ENCODE measurements around the gene NFKBIA.
"Not testable (repeated sequence)": the region's sequence is repeated elsewhere in the genome, so short reads cannot be mapped to it uniquely, and the experiment has no call there.

The NFKBIA gene, protein sequence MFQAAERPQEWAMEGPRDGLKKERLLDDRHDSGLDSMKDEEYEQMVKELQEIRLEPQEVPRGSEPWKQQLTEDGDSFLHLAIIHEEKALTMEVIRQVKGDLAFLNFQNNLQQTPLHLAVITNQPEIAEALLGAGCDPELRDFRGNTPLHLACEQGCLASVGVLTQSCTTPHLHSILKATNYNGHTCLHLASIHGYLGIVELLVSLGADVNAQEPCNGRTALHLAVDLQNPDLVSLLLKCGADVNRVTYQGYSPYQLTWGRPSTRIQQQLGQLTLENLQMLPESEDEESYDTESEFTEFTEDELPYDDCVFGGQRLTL

DNA sequence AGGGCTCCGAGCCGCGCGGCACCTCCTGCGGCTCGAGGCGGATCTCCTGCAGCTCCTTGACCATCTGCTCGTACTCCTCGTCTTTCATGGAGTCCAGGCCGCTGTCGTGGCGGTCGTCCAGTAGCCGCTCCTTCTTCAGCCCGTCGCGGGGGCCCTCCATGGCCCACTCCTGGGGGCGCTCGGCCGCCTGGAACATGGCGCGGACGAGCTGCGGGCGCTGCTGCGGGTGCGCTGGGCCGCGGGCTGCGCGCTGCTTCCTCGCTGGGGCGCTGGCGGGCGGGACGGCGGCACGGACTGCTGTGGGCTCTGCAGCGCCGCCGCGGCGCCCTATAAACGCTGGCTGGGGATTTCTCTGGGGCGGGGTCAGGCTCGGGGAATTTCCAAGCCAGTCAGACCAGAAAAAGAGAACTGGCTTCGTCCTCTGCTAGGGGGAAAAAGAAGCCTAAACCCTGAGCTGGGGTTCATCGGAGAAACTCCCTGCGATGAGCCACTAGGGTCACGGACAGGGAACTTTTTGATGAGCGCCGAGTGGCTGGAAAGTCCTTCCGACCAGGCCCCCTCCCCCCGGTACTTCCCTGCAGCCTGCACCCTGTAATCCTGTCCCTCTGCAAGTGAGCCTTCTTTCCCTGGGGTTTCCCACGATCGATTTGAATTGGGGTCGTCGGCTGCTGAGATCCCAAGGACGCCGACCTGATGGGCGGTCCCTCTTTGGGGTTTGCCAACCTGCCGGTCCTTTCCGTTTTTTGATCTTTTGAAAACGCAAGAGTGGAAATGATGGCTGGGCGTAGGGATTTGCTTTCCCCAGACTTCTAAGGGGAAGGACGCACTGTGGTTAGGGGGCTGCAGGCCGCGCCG is at the start of gene NFKBIA:
NFKBIA (minus strand) TSS at position 301 of the 855 bp plus-strand sequence; CDS start at position 196, 105 bp downstream.
- DNase-seq (ENCODE audit: low read depth), result peak; percentile 95

DNA sequence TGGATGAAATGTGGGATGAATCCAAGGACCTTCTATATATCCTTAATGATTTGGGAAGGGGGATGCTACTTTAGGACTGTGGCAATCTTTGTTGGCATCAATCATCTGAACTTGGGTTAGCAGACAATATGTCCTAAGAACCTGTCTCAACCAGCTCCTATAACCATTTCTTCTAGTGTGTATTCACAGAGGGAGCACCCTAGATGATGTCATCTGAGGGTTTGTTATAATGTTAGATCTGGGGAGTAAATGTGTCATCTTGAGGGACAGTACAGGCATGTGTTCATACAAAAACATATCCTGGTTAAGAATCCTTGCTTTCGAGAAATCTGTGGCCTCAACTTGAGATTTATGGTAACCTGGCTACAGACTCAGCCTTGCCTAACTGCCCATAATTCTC is 41.9 kb upstream of the NFKBIA start:
- no peak for DNase-seq (ENCODE audit: low read depth)

GRCh38 chr14:35444104-35444503 is 39.6 kb upstream of the NFKBIA start:
- no peak for DNase-seq (ENCODE audit: low read depth)

DNA sequence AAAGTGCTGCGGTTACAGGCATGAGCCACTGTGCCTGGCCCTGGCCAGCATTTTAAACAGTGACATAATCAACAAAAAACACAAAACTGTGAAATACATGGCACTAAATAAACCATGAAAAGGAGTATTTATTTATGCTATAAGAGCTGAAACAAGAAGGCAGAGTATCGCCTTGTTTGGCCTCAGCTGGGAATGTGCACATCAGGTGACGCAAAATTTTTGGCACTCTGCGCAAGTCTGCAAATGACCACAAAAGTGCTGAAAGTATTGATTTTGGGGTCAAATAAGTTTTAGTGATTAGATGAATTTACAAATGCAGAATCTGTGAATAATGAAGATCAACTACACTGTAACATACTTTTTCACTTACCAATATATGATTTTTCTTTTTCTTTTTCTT is 36.6 kb upstream of the NFKBIA start:
- no peak for DNase-seq (ENCODE audit: low read depth)

- no peak for DNase-seq (ENCODE audit: low read depth)
These were observed 34.6 kb upstream of the NFKBIA start for GRCh38 chr14:35438910-35439713.

DNA sequence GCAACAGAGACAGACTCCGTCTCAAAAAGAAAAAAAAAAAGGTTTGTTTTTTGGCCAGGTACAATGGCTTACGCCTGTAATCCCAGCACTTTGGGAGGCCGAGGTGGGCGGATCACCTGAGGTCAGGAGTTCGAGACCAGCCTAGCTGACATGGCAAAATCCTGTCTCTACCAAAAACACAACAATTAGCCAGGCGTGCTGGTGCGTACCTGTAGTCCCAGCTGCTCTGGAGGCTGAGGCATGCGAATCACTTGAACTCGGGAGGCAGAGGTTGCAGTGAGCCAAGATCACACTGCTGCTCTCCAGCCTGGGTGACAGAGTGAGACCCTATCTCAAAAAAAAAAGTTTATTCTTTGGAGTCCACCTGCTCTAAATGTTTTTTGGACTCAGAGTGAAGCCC is 33.9 kb upstream of the NFKBIA start:
- not testable (repeated sequence) for DNase-seq (ENCODE audit: low read depth)

DNA sequence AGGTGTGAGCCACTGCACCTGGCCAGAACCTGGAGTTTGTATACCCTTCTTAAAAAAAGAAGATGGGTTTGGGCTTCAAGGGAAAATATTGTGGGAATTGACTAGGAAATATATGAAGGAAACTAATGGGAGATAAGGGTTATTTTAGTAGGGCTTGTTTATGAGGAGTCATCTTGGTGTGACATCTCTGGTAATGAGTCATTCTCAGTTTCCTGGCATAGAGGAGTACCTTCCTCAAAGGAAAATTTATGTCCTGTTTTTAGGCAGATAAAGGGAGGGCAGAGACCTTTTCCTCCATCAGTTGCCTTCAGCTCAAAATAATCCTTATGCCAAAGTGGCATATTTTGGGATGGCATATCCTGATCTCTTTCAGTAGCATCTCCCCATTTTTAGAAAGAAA is 30.6 kb upstream of the NFKBIA start:
- DNase-seq (ENCODE audit: low read depth), result no peak

- no peak for DNase-seq (ENCODE audit: low read depth)
These were observed 29.3 kb upstream of the NFKBIA start for GRCh38 chr14:35433826-35434225.

- no peak for DNase-seq (ENCODE audit: low read depth)
These were observed 26.1 kb upstream of the NFKBIA start for GRCh38 chr14:35430459-35431199.

GRCh38 chr14:35429951-35430350 is 25.4 kb upstream of the NFKBIA start:
- DNase-seq (ENCODE audit: low read depth), result no peak

GRCh38 chr14:35425850-35426249 is 21.3 kb upstream of the NFKBIA start:
- no peak for DNase-seq (ENCODE audit: low read depth)

- no peak for DNase-seq (ENCODE audit: low read depth)
These were observed 19.1 kb upstream of the NFKBIA start for GRCh38 chr14:35423621-35424020.

DNA sequence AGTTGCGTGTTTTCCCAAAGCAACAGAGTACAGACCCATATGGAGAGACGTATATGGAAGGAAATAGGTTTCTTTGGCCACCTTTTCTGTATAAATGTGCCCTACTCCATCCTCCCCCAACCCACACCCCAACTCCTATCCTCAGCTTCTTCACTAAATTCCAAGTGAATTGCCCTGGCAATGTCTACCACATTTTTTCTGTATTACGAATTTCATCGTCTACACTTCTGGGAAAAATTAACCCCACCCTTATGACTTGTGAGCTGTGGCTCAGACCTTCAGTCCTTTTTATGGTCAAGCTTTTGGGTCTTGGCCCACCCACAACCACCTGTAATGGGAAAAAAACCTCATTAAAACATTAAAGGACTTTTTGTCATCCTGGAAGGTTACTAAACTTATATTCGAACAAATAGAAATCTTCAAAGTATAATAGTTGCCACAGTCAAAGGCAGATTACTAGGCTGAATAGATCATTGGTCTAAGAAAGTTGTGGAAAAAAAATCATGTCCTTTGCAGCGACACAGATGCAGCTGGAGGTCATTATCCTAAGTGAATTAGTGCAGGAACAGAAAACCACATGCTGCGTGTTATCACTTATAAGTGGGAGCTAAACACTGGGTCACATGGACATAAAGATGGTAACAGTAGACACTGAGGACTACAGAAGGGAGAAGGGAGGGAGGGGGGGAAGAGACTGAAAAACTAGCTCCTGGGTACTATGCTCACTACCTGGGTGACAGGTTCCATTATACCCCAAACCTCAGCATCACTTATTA is 15.7 kb upstream of the NFKBIA start:
- DNase-seq (ENCODE audit: low read depth), result no peak

GRCh38 chr14:35419429-35419841 is 14.9 kb upstream of the NFKBIA start:
- no peak for DNase-seq (ENCODE audit: low read depth)

DNA sequence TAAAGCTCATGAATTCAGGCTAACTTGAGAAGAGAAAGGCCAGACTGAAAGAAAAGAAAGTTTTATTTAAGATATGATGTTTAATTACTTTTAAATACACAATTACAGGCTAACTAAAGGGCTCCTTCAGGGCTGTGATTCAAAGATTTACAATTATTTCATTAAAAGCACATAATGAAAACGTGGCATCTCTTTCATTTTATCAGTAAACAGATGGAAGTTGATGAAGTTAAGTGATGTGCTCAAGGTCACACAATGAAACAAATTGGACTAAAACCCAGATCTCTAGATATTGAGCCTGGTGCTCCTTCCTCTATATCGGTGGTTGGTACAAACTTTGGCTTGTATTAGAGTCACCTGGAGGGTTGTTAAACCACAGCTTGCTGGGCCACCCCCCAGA is 13.5 kb upstream of the NFKBIA start:
- no peak for DNase-seq (ENCODE audit: low read depth)

- DNase-seq (ENCODE audit: low read depth), result peak; percentile 67
These were observed 11.7 kb upstream of the NFKBIA start for GRCh38 chr14:35416108-35416750.

DNA sequence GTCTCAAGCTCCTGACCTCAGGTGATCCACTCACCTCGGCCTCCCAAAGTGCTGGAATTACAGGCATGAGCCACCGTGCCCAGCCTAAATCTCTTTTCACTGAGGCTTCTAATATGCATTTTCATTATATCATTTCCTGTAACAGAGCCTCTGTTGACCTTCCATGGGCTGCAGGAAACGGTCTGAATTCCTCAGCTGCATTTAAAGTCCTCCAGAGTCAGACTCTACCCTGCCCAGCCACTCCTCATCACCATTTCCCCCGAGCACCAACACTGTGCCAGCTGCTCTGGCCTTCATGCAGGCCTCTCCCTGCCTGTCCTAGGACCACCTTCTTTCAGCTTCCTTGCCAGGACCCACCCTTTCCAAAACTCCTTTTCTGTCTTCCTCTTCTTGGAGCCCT is 9.8 kb upstream of the NFKBIA start:
- DNase-seq (ENCODE audit: low read depth), result no peak

- no peak for DNase-seq (ENCODE audit: low read depth)
These were observed 7.9 kb upstream of the NFKBIA start for GRCh38 chr14:35412272-35413056.

DNA sequence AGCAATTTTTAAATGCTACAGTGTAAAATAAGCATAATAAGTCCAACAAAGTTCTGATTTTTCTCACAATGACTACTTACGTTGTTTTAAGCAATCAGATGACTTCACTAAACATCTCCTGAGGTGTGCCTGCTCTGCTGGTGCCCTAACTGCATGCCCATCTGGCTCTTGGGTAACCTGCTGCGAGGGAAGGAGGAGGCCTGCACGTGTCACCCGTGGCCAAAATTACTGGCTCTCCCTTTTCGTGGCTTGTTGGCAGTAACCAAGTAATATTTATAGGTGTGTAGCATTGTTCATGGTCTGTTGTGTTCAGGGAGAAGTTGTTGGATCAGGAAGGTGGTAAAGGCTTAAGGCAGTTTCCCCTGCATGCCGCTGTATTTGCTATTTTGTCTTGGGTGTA is 6.3 kb upstream of the NFKBIA start:
- DNase-seq (ENCODE audit: low read depth), result no peak

DNA sequence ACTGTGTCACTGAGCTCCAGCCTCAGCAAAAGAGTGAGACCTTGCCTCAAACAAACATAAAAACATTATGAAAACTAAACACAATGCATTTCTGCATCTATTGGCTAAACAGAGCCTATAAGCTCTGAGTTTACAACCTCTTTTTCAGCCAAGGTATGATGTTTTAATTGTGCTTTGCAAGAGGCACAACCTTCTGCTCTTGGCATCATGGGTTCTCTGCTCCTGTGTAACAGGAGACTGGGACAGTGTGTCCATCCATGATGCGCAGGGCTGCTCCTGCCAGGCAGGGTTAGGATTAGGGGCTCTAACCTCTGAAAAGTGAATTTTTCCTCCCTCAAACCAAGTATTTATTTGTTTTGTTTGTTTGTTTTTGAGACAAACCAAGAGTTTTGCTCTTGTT is 5.0 kb upstream of the NFKBIA start:
- DNase-seq (ENCODE audit: low read depth), result no peak
